ENCODE measurements around the gene ATPAF1.
A peak's percentile ranks its signal among the peaks of the same experiment; 100 is the strongest.

ATPAF1 gene

DNA sequence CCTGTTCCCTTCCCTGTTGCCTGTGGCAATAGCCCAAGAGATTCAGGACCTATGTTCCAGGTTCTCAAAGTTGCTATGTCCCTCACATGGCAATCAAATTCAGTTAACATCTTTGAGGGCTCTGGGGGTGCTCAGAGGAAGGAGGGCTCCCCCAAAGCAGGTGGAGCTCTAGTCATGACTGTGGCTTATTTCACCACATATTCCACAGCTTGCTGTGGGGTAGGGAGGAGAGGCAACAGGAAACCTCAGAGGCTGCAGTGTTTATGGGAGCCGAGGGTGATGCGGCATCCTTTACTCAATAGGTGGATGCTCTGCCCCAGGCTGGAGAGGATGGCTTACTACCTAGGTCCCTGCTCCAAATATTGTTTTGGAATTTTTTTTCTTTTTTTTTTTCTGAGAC is 62.9 kb downstream of the ATPAF1 start:
- no peaks in the 10 kb centered on the region for H3K9me3 ChIP-seq (ENCODE audit: control insufficient read depth, insufficient read depth, low read depth, low read length)
- no peak for TF ChIP-seq ZNF473 (tag by site-specific recombination; IDR thresholded peaks at IDR 0.05)
- no peak for TF ChIP-seq ZNF404 (tag by site-specific recombination; IDR thresholded peaks at IDR 0.05)
- TF ChIP-seq ZNF426 (tag by site-specific recombination; IDR thresholded peaks at IDR 0.05) = no peak
- TF ChIP-seq ZNF561 (tag by site-specific recombination; IDR thresholded peaks at IDR 0.05; ENCODE audit: borderline replicate concordance) = no peak
- no peak for TF ChIP-seq ZNF157 (tag by site-specific recombination; IDR thresholded peaks at IDR 0.05)
- TF ChIP-seq, protein P1, sequence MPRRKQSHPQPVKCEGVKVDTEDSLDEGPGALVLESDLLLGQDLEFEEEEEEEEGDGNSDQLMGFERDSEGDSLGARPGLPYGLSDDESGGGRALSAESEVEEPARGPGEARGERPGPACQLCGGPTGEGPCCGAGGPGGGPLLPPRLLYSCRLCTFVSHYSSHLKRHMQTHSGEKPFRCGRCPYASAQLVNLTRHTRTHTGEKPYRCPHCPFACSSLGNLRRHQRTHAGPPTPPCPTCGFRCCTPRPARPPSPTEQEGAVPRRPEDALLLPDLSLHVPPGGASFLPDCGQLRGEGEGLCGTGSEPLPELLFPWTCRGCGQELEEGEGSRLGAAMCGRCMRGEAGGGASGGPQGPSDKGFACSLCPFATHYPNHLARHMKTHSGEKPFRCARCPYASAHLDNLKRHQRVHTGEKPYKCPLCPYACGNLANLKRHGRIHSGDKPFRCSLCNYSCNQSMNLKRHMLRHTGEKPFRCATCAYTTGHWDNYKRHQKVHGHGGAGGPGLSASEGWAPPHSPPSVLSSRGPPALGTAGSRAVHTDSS (tag by site-specific recombination; IDR thresholded peaks at IDR 0.05) = no peak
- TF ChIP-seq, protein P2, sequence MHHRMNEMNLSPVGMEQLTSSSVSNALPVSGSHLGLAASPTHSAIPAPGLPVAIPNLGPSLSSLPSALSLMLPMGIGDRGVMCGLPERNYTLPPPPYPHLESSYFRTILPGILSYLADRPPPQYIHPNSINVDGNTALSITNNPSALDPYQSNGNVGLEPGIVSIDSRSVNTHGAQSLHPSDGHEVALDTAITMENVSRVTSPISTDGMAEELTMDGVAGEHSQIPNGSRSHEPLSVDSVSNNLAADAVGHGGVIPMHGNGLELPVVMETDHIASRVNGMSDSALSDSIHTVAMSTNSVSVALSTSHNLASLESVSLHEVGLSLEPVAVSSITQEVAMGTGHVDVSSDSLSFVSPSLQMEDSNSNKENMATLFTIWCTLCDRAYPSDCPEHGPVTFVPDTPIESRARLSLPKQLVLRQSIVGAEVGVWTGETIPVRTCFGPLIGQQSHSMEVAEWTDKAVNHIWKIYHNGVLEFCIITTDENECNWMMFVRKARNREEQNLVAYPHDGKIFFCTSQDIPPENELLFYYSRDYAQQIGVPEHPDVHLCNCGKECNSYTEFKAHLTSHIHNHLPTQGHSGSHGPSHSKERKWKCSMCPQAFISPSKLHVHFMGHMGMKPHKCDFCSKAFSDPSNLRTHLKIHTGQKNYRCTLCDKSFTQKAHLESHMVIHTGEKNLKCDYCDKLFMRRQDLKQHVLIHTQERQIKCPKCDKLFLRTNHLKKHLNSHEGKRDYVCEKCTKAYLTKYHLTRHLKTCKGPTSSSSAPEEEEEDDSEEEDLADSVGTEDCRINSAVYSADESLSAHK (tag by site-specific recombination; IDR thresholded peaks at IDR 0.05) = no peak
- TF ChIP-seq ZNF529 (tag by site-specific recombination; IDR thresholded peaks at IDR 0.05; ENCODE audit: insufficient replicate concordance) = no peak
- no peak for TF ChIP-seq ZNF221 (tag by site-specific recombination; IDR thresholded peaks at IDR 0.05; ENCODE audit: borderline replicate concordance)
- TF ChIP-seq, protein P3, sequence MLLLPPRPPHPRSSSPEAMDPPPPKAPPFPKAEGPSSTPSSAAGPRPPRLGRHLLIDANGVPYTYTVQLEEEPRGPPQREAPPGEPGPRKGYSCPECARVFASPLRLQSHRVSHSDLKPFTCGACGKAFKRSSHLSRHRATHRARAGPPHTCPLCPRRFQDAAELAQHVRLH (tag by site-specific recombination; IDR thresholded peaks at IDR 0.05) = no peak
- no peak for TF ChIP-seq ZNF19 (tag by site-specific recombination; IDR thresholded peaks at IDR 0.05; ENCODE audit: low read depth)
- POLR2A ChIA-PET = interaction anchor here (1.3 to 4.6 kb wide), 2 partner anchors 11 to 113 kb away, joined by 5 to 77 read pairs; partner anchors contain the start of genes EFCAB14 and MOB3C
- H3K4me1 ChIP-seq (ENCODE audit: control insufficient read depth, insufficient read depth, low read length) = peaks cover 2% of the 10 kb centered on the region; the same call in 1 of the 2 replicates
- peaks cover 0 to 9% of the 10 kb centered on the region in 2 experiments; a peak in 1 of 3 replicates for H3K36me3 ChIP-seq (ENCODE audit: control insufficient read depth in 2 of 2, insufficient read depth in 1 of 2, low read length in 2 of 2)
- no peak overlapping the region for H3K27ac ChIP-seq (ENCODE audit: extremely low read depth, low read depth, low read length)
- CTCF ChIA-PET = interaction anchor here (0.5 to 2.3 kb wide), 9 partner anchors 13 to 587 kb away, joined by 3 to 10 read pairs (median 3); a partner anchor contains a TSS
- H3K4me3 ChIP-seq (ENCODE audit: low read depth, low read length) = no peak overlapping the region

DNA sequence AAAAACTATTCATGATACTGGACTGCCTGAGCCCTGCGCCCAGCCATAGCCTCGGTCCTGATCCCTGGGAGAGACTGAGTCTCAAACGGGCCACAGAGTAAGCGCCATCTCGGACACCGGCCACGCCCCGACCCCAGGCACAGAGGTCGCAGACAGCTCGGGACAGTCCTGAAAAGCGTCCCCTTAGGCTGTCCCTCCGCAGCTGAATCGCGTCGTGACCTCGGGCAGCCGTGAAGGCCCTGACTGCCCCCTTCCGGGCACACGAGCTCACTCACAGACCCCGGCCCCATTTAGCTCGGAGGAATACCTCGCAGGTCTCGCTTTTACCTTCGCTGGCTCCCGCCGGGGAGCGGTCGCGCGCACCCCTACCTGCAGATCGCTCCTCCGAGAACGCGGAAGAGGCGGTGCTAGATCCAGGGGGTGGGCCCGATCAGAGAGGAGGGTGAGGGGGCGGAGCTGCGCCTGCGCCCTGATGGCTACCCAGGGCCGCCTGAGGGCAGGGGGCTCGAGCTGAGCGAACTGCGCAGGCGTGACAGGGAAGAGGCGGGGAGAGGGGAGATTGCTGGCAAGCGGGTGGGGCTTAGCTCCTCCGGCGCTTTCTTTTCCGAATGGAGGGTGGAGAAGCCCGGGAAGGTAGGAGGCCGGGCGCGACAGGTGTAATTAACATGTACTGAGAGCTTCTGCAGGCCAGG is 64.2 kb downstream of the ATPAF1 start, which contains the start of gene MKNK1:
Gene MKNK1 (minus strand): TSS at position 411 of the 692 bp plus-strand sequence. CDS start 20,941 bp downstream, outside the sequence.
- H3K9me3 ChIP-seq (ENCODE audit: control insufficient read depth, insufficient read depth, low read depth, low read length) = no peaks in the 10 kb centered on the region
- H3K4me3 ChIP-seq (ENCODE audit: low read depth, low read length) = peak within 1 kb of the TSS; percentile 95
- H3K27ac ChIP-seq (ENCODE audit: extremely low read depth, low read depth, low read length) = no peak within 1 kb of the TSS
- H3K4me1 ChIP-seq (ENCODE audit: control insufficient read depth, insufficient read depth, low read length) = peaks cover 2% of the 10 kb centered on the region; the same call in 1 of the 2 replicates
- CTCF ChIA-PET = interaction anchor here (0.6 to 2.3 kb wide), 10 partner anchors 10 to 837 kb away, joined by 3 to 10 read pairs (median 4); no protein-coding TSS in a partner anchor
- POLR2A ChIA-PET = interaction anchor here (0.6 to 4.6 kb wide), 18 partner anchors 10 to 116 kb away, joined by 3 to 77 read pairs (median 4); partner anchors contain the start of genes ATPAF1, EFCAB14 and MOB3C
- peaks cover 0 to 8% of the 10 kb centered on the region in 2 experiments; a peak in 1 of 3 replicates for H3K36me3 ChIP-seq (ENCODE audit: control insufficient read depth in 2 of 2, insufficient read depth in 1 of 2, low read length in 2 of 2)
- TF ChIP-seq SCRT2 (tag by site-specific recombination; IDR thresholded peaks at IDR 0.05) = peak; percentile 93
- no peak for TF ChIP-seq ZNF596 (tag by site-specific recombination; IDR thresholded peaks at IDR 0.05)
- peak; percentile 65; the same call in 1 of the 2 replicates for TF ChIP-seq KLF9 (tag by site-specific recombination; IDR thresholded peaks at IDR 0.05; ENCODE audit: low read depth)
- TF ChIP-seq EGR2 (tag by site-specific recombination; IDR thresholded peaks at IDR 0.05; ENCODE audit: low read depth) = peak; percentile 45; the same call in 1 of the 2 replicates
- peak; percentile 64; the same call in 1 of the 2 replicates for TF ChIP-seq ZSCAN30 (tag by site-specific recombination; IDR thresholded peaks at IDR 0.05)
- TF ChIP-seq ZBTB17 (tag by site-specific recombination; IDR thresholded peaks at IDR 0.05) = peak; percentile 83
- peak; percentile 47; the same call in 1 of the 2 replicates for TF ChIP-seq PRDM1 (tag by site-specific recombination; IDR thresholded peaks at IDR 0.05)
- TF ChIP-seq, protein P4, sequence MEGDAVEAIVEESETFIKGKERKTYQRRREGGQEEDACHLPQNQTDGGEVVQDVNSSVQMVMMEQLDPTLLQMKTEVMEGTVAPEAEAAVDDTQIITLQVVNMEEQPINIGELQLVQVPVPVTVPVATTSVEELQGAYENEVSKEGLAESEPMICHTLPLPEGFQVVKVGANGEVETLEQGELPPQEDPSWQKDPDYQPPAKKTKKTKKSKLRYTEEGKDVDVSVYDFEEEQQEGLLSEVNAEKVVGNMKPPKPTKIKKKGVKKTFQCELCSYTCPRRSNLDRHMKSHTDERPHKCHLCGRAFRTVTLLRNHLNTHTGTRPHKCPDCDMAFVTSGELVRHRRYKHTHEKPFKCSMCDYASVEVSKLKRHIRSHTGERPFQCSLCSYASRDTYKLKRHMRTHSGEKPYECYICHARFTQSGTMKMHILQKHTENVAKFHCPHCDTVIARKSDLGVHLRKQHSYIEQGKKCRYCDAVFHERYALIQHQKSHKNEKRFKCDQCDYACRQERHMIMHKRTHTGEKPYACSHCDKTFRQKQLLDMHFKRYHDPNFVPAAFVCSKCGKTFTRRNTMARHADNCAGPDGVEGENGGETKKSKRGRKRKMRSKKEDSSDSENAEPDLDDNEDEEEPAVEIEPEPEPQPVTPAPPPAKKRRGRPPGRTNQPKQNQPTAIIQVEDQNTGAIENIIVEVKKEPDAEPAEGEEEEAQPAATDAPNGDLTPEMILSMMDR (tag by site-specific recombination; IDR thresholded peaks at IDR 0.05) = peak; percentile 47; the same call in 1 of the 2 replicates
- TF ChIP-seq KLF16 (tag by site-specific recombination; IDR thresholded peaks at IDR 0.05) = peak; percentile 43; the same call in 1 of the 2 replicates
- TF ChIP-seq GLIS1 (tag by site-specific recombination; IDR thresholded peaks at IDR 0.05) = peak; percentile 70
- TF ChIP-seq ZXDB (tag by site-specific recombination; IDR thresholded peaks at IDR 0.05) = peak; percentile 62; the same call in 1 of the 2 replicates
- TF ChIP-seq ZNF335 (tag by site-specific recombination; conservative IDR thresholded peaks at IDR 0.05) = peak; percentile 68
- TF ChIP-seq IKZF3 (tag by site-specific recombination; IDR thresholded peaks at IDR 0.05) = peak; percentile 38; the same call in 1 of the 2 replicates
- peak; percentile 72 for TF ChIP-seq ZNF366 (tag by site-specific recombination; conservative IDR thresholded peaks at IDR 0.05)
- TF ChIP-seq, protein P5, sequence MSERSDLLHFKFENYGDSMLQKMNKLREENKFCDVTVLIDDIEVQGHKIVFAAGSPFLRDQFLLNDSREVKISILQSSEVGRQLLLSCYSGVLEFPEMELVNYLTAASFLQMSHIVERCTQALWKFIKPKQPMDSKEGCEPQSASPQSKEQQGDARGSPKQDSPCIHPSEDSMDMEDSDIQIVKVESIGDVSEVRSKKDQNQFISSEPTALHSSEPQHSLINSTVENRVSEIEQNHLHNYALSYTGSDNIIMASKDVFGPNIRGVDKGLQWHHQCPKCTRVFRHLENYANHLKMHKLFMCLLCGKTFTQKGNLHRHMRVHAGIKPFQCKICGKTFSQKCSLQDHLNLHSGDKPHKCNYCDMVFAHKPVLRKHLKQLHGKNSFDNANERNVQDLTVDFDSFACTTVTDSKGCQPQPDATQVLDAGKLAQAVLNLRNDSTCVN (tag by site-specific recombination; optimal IDR thresholded peaks at IDR 0.05) = peak; percentile 95

Data from HEK293 (cell line).